PC-9 (cell line): ENCODE measurements around the gene ODAD4.

ENCODE experiments used
- CTCF ChIP-seq: fragments of 200-600 bp; sonication (generic); conservative IDR thresholded peaks from 2 replicates; pipeline ENCODE4 v1.6.1; 2017; ENCODE audit warnings: mixed run types, antibody characterized with exemption, mild to moderate bottlenecking, moderate library complexity
- EZH2 ChIP-seq: fragments of 200-600 bp; sonication (generic); IDR thresholded peaks from 2 replicates; pipeline ENCODE4 v1.8.0; 2017; ENCODE audit warnings: antibody characterized with exemption, low read depth

GRCh38 chr17:41982026-41982760, 51.8 kb downstream of the ODAD4 start:
- TF ChIP-seq CTCF (no peak), EZH2 (no peak)
